ENCODE measurements around the gene BST1. TPM values are rescaled to one million over a fixed set of nuclear protein-coding genes. Genes with fewer than 3 reads are reported as not detected.

The BST1 gene
- total RNA-seq, 3 donors from 2014 or later = 4.7 to 14.6 (median 6.9) TPM

- Histone ChIP-seq H3K36me3 (ENCODE audit: low read depth) (no peaks in the 10 kb centered on the region), H3K4me3 (no peak overlapping the region), H3K9me3 (no peaks in the 10 kb centered on the region), H3K4me1 (ENCODE audit: low read depth) (no peaks in the 10 kb centered on the region)
- no peak for ATAC-seq
- TF ChIP-seq, protein P1, sequence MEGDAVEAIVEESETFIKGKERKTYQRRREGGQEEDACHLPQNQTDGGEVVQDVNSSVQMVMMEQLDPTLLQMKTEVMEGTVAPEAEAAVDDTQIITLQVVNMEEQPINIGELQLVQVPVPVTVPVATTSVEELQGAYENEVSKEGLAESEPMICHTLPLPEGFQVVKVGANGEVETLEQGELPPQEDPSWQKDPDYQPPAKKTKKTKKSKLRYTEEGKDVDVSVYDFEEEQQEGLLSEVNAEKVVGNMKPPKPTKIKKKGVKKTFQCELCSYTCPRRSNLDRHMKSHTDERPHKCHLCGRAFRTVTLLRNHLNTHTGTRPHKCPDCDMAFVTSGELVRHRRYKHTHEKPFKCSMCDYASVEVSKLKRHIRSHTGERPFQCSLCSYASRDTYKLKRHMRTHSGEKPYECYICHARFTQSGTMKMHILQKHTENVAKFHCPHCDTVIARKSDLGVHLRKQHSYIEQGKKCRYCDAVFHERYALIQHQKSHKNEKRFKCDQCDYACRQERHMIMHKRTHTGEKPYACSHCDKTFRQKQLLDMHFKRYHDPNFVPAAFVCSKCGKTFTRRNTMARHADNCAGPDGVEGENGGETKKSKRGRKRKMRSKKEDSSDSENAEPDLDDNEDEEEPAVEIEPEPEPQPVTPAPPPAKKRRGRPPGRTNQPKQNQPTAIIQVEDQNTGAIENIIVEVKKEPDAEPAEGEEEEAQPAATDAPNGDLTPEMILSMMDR (IDR thresholded peaks at IDR 0.05) = no peak
- intact Hi-C loops (cut with DNase I, micrococcal nuclease) = no loop called here
- no peak for DNase-seq
These were observed 6.0 kb upstream of the BST1 start for GRCh38 chr4:15696866-15697265.

DNA sequence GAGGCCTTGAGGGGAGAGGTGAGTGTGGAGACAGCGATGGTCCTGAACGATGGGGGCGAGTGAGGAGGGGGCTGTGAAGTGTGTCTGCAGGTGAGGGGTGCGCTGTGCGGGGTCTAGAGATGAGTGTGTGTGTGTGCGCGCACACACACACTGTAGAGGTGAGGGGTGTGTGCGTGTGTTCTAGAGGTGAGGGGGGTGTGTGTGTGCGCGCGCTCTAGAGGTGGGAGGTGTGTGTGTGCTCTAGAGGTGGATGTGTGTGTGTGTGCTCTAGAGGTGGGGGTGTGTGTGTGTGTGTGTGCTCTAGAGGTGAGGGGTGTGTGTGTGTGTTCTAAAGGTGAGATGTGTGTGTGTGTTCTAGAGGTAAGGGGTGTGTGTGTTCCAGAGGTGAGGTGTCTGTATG, 574 bp downstream of the BST1 start:
- DNase-seq (no peak), ATAC-seq (peak; percentile 5)
- H3K4me1 ChIP-seq (ENCODE audit: low read depth) = no peaks in the 10 kb centered on the region
- H3K9me3 ChIP-seq = no peaks in the 10 kb centered on the region
- H3K4me3 ChIP-seq = no peak overlapping the region
- intact Hi-C loops (cut with DNase I, micrococcal nuclease) = no loop called here
- H3K36me3 ChIP-seq (ENCODE audit: low read depth) = no peaks in the 10 kb centered on the region
- TF ChIP-seq, protein P1 (IDR thresholded peaks at IDR 0.05) = no peak

DNA sequence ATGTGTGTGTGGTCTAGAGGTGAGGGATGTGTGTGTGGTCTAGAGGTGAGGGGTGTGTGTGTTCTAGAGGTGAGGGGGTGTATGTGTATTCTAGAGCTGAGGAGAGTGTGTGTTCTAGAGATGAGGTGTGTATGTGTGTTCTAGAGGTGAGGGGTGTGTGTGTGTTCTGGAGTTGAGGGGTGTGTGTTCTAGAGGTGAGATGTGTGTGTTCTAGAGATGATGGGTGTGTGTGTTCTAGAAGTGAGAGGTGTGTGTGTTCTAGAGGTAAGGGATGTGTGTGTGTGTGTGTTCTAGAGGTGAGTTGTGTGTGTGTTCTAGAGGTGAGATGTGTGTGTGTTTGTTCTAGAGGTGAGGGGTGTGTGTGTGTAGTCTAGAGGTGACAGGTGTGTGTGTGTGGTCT, 1.3 kb downstream of the BST1 start:
- H3K36me3 ChIP-seq (ENCODE audit: low read depth) = no peaks in the 10 kb centered on the region
- intact Hi-C loops (cut with DNase I, micrococcal nuclease) = no loop called here
- H3K9me3 ChIP-seq = no peaks in the 10 kb centered on the region
- TF ChIP-seq, protein P1 (IDR thresholded peaks at IDR 0.05) = no peak
- no peak overlapping the region for H3K4me3 ChIP-seq
- no peaks in the 10 kb centered on the region for H3K4me1 ChIP-seq (ENCODE audit: low read depth)
- DNase-seq (no peak), ATAC-seq (no peak)

DNA sequence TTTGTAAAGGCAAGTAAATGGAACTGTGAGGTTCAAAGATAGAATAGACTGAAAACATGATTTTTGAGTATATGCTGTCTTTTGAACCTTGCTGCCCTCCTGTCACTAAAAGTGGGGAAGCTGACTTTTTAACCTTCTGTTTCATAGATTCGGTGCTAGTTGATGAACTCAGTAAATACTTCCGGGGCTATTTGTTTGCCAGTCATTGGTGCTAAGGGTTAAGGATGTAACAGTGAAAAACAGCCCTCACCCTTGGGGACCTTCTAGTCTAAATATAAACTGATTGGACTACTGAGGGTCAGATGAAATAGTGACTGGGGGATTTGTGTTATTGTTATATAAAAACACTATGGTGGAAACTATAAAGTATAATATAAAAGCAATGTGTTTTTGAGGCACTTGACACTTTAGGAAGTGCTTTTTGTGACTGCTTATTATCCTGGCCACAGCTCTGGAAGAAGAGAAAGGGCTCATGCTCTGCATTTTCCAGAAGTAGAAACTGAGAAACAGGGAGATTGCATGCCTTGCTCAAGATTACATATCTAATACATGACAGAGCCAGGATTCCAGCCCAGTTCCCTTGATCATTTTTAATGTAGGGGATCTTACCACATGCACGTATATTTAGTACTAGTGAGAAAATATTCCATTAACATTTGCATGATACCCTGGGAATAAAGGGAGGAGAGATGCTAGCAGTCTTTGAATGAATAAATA, 3.9 kb downstream of the BST1 start:
- Histone ChIP-seq H3K4me3 (no peak overlapping the region), H3K9me3 (no peaks in the 10 kb centered on the region), H3K4me1 (ENCODE audit: low read depth) (no peaks in the 10 kb centered on the region), H3K36me3 (ENCODE audit: low read depth) (no peaks in the 10 kb centered on the region)
- ATAC-seq = no peak
- no peak for DNase-seq
- intact Hi-C loops (cut with DNase I, micrococcal nuclease) = no loop called here
- TF ChIP-seq, protein P1 (IDR thresholded peaks at IDR 0.05) = no peak

DNA sequence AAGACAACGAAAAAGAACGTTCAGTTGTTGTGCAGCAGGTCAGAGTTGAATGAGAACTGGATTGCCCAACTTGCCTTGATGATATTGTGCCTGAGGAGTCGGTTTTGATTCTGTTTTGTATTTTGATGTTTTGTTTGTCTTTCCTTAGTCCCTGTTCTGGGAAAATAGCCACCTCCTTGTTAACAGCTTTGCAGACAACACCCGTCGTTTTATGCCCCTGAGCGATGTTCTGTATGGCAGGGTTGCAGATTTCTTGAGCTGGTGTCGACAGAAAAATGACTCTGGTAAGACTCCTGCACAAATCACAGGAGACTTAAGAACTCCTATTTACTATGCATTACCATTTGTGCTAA, 4.5 kb downstream of the BST1 start:
- H3K36me3 ChIP-seq (ENCODE audit: low read depth) = no peaks in the 10 kb centered on the region
- H3K4me3 ChIP-seq = no peak overlapping the region
- intact Hi-C loops (cut with DNase I, micrococcal nuclease) = no loop called here
- DNase-seq (no peak), ATAC-seq (no peak)
- H3K9me3 ChIP-seq = no peaks in the 10 kb centered on the region
- TF ChIP-seq, protein P1 (IDR thresholded peaks at IDR 0.05) = no peak
- no peaks in the 10 kb centered on the region for H3K4me1 ChIP-seq (ENCODE audit: low read depth)

- TF ChIP-seq, protein P1 (IDR thresholded peaks at IDR 0.05) = no peak
- intact Hi-C loops (cut with DNase I, micrococcal nuclease) = no loop called here
- no peaks in the 10 kb centered on the region for H3K4me1 ChIP-seq (ENCODE audit: low read depth)
These were observed 8.9 kb downstream of the BST1 start for GRCh38 chr4:15711762-15712161.

More at GRCh38 chr4:15711762-15712161, 8.9 kb downstream of the BST1 start:
- H3K9me3 ChIP-seq = no peaks in the 10 kb centered on the region
- no peaks in the 10 kb centered on the region for H3K36me3 ChIP-seq (ENCODE audit: low read depth)
- DNase-seq = no peak
- ATAC-seq = no peak
- no peak overlapping the region for H3K4me3 ChIP-seq

Measured in mucosa of descending colon (tissue), 3 donors.